Thoracic aorta (tissue), 2 donors: ENCODE measurements around the gene NDUFB7. TPM values are rescaled to one million over a fixed set of nuclear protein-coding genes. Genes with fewer than 3 reads are reported as not detected.
"Not testable (repeated sequence)": the region's sequence is repeated elsewhere in the genome, so short reads cannot be mapped to it uniquely, and the experiment has no call there.

ENCODE experiments used
- ATAC-seq: fragments of 150-250 bp; one replicate; pipeline ENCODE4 v1.8.0; 2017; ENCODE audit warnings: low read depth; ENCODE audit not compliant: insufficient number of reproducible peaks, low FRiP score
- DNase-seq: peaks from one replicate; pipeline ENCODE4 v3.0.0-alpha.2; 2020; ENCODE audit warnings: low spot score
- H3K27ac ChIP-seq, 2 donors: fragments of 200-600 bp; sonication (generic); 1 replicate in 1 of 2; 2 replicates in 1 of 2; pipeline ENCODE4 v1.5.1; 2016; ENCODE audit warnings: mild to moderate bottlenecking in 2 of 2, moderate library complexity in 2 of 2
- H3K27me3 ChIP-seq: fragments of 200-600 bp; sonication (generic); replicated peaks from 2 replicates; pipeline ENCODE4 v1.6.0; 2016; ENCODE audit warnings: mild to moderate bottlenecking; ENCODE audit not compliant: insufficient read depth
- H3K36me3 ChIP-seq: fragments of 200-600 bp; sonication (generic); one replicate; pipeline ENCODE4 v1.5.1; 2016
- H3K4me1 ChIP-seq, 2 donors: fragments of 200-600 bp; sonication (generic); 1 replicate in 1 of 2; 2 replicates in 1 of 2; pipeline versions ENCODE4 v1.5.1 to v1.6.0; 2016; ENCODE audit warnings: low read depth in 2 of 2, mild to moderate bottlenecking in 1 of 2; ENCODE audit not compliant: control insufficient read depth in 1 of 2
- H3K4me3 ChIP-seq: fragments of 200-600 bp; sonication (generic); 2 replicates; pipeline ENCODE4 v1.5.1; 2016; ENCODE audit warnings: mild to moderate bottlenecking
- H3K9me3 ChIP-seq: fragments of 200-600 bp; sonication (generic); 2 replicates; pipeline ENCODE4 v1.5.1; 2016
- CTCF ChIP-seq: fragments of 200-600 bp; sonication (generic); IDR thresholded peaks from one replicate; pipeline ENCODE4 v1.5.1; 2019; ENCODE audit warnings: antibody characterized with exemption
- total RNA-seq, 2 donors: library from RNA; depleted of rRNA; stranded (reverse); fragments of >200 nt; gene quantifications; one replicate each; pipeline versions ENCODE4 v1.1.0 to v1.2.3, GENCODE V29; 2016

The NDUFB7 gene
- total RNA-seq, 2 donors from 2014 or later = 179 to 251 TPM

DNA sequence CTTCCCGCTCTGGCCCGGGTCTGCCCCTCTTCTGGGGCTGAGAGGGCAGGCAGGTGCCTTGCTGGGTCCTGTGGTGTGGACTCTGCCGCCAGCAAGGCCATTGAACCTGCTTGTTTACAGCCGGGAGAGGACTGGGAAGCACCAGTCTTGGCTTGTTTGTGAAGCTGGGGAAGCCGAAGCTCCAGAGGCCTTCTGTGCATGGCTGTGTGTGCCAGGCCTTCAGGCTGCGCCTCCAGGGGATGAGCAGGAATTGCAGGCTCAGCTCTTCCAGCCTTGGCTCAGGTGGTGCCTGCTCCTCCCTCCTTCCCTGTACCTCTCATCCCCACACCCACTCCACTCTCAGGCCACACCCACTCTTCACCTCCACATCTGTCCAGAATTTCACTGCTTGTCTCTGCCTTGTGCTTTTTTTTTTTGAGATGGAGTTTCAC lies 17.5 kb downstream of the NDUFB7 start:
- H3K9me3 ChIP-seq = no peaks in the 10 kb centered on the region
- peaks cover 5 to 10% of the 10 kb centered on the region in 2 donors for H3K4me1 ChIP-seq
- no peak overlapping the region for H3K27ac ChIP-seq
- DNase-seq (no peak), ATAC-seq (no peak)
- H3K27me3 ChIP-seq = no peaks in the 10 kb centered on the region
- H3K36me3 ChIP-seq = peaks cover under 1% of the 10 kb centered on the region
- TF ChIP-seq CTCF = no peak
- H3K4me3 ChIP-seq = no peak overlapping the region

GRCh38 chr19:14553939-14554243 lies 18.0 kb downstream of the NDUFB7 start:
- H3K4me3 ChIP-seq = no peak overlapping the region
- peaks cover 3% of the 10 kb centered on the region for H3K36me3 ChIP-seq
- no peak overlapping the region for H3K27ac ChIP-seq
- ATAC-seq (no peak), DNase-seq (no peak)
- H3K27me3 ChIP-seq = no peaks in the 10 kb centered on the region
- H3K4me1 ChIP-seq = peaks cover 5 to 10% of the 10 kb centered on the region in 2 donors
- no peak for TF ChIP-seq CTCF
- no peaks in the 10 kb centered on the region for H3K9me3 ChIP-seq

GRCh38 chr19:14553042-14553938 lies 18.6 kb downstream of the NDUFB7 start:
- Histone ChIP-seq H3K36me3 (peaks cover 7% of the 10 kb centered on the region), H3K4me1 (peaks cover 5 to 10% of the 10 kb centered on the region in 2 donors), H3K4me3 (no peak overlapping the region), H3K9me3 (no peaks in the 10 kb centered on the region), H3K27ac (no peak overlapping the region), H3K27me3 (no peaks in the 10 kb centered on the region)
- no peak for TF ChIP-seq CTCF
- no peak for ATAC-seq
- no peak for DNase-seq

DNA sequence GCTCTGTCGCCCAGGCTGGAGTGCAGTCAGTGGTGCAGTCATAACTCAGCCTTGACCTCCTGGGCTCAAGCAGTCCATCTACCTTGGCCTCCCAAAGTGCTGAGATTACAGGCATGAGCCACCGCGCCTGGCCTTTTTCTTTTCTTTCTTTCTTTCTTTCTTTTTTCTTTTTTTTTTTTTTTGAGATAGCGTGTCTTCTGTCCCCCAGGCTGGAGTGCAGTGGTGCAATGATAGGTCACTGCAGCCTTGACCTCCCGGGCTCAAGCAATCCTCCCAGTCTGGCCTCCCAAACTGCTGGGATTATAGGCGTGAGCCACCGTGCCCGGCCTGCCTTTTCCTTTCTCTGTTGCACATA lies 19.9 kb downstream of the NDUFB7 start:
- H3K4me1 ChIP-seq, H3K4me3 ChIP-seq, ATAC-seq, H3K36me3 ChIP-seq, H3K9me3 ChIP-seq, H3K27ac ChIP-seq, H3K27me3 ChIP-seq, DNase-seq: not testable (repeated sequence)

GRCh38 chr19:14551134-14552005 lies 20.5 kb downstream of the NDUFB7 start:
- H3K4me3 ChIP-seq, H3K27ac ChIP-seq, DNase-seq, H3K4me1 ChIP-seq, H3K27me3 ChIP-seq, H3K9me3 ChIP-seq, ATAC-seq, H3K36me3 ChIP-seq: not testable (repeated sequence)

DNA sequence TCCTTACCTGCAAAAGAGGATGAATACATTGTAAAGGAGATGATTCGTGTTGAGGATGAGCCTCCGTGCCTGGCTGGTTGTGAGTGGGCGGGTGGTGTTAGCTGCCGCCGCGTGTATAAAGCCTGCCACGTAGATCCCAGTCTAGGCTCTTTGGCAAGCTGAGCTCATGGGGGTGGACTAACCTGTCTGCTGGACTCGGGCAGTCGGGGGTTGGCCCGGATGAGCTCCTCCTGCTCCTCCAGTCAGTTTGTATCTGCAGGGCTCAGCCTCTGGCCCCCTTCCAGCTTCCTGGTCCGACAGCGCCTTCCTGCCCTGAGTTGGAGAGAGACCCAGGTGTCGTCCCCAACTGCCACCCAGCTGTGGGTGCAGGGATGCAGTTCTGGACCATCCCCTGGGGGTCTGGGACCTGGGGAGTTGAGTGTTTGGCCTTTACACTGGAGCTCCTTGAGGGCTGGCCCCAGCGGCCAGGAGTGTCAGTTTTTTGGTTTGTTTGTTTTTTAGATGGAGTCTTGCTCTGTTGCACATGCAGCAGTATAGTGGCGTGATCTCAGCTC lies 21.6 kb downstream of the NDUFB7 start:
- Histone ChIP-seq H3K4me1 (no peaks in the 10 kb centered on the region), H3K36me3 (peaks cover 8% of the 10 kb centered on the region), H3K4me3 (no peak overlapping the region), H3K27me3 (no peaks in the 10 kb centered on the region), H3K9me3 (no peaks in the 10 kb centered on the region), H3K27ac (no peak overlapping the region)
- ATAC-seq = no peak
- DNase-seq = no peak
- TF ChIP-seq CTCF = no peak
